ENCODE data around the gene TAF6.

DNA sequence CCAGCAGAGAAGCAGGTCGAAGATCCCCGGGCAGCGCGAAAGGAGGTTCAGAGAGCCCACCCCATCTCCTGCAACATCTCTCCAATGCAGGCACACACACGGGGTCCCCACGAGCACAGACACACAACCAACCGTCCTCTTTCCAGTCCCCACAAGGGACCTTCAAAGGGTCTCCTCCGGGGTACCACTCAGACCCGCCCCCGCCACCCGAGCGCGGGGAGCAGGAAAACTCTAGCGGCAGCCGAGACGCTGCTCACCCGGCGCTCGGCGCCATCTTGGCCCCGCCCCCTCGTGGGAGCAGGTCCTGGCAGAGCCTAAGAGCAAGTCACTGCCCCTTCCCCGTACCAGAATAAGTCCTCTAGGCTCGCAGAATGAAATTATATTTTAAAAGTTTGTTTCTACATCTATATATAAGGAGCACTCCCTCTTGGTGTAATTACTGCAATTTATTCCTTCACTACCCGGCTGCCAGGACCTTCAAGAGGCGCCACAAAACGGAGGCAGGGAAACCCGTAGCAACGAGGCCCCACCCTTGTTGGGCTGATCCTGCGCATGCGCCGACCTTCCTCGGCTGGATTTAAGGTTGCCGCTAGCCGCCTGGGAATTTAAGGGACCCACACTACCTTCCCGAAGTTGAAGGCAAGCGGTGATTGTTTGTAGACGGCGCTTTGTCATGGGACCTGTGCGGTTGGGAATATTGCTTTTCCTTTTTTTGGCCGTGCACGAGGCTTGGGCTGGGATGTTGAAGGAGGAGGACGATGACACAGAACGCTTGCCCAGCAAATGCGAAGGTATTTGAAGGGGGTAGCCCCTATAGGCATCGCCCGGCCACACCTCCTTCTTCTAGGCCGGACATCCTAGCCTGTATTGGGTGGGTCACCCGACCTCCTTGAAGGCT is at the start of gene TAF6, which contains the start of gene CNPY4:
- TF ChIP-seq POLR2A (IDR thresholded peaks at IDR 0.05) = peak; percentile 64 to 67
- TF ChIP-seq, protein P1, sequence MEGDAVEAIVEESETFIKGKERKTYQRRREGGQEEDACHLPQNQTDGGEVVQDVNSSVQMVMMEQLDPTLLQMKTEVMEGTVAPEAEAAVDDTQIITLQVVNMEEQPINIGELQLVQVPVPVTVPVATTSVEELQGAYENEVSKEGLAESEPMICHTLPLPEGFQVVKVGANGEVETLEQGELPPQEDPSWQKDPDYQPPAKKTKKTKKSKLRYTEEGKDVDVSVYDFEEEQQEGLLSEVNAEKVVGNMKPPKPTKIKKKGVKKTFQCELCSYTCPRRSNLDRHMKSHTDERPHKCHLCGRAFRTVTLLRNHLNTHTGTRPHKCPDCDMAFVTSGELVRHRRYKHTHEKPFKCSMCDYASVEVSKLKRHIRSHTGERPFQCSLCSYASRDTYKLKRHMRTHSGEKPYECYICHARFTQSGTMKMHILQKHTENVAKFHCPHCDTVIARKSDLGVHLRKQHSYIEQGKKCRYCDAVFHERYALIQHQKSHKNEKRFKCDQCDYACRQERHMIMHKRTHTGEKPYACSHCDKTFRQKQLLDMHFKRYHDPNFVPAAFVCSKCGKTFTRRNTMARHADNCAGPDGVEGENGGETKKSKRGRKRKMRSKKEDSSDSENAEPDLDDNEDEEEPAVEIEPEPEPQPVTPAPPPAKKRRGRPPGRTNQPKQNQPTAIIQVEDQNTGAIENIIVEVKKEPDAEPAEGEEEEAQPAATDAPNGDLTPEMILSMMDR (IDR thresholded peaks at IDR 0.05) = peak in 3 of 4 experiments; percentile 21 to 25 (median 23)
